Fibroblast of pulmonary artery (primary cell): ENCODE measurements around the gene CHD2.

Experiments
- DNase-seq: peaks from one replicate; pipeline ENCODE4 v3.0.0-alpha.2; 2010; ENCODE audit warnings: low read depth
- H3K4me3 ChIP-seq: replicated peaks from 2 replicates; pipeline ENCODE4 v1.5.1; 2011; ENCODE audit warnings: low read depth, mild to moderate bottlenecking, control low read depth, low read length, moderate library complexity
- TF ChIP-seq, protein P1 (sequence below): IDR thresholded peaks from 2 replicates; pipeline ENCODE4 v1.5.1; 2011; ENCODE audit warnings: mild to moderate bottlenecking, control low read depth, low read length, inconsistent platforms; ENCODE audit errors: missing control alignments

CHD2 gene

DNA sequence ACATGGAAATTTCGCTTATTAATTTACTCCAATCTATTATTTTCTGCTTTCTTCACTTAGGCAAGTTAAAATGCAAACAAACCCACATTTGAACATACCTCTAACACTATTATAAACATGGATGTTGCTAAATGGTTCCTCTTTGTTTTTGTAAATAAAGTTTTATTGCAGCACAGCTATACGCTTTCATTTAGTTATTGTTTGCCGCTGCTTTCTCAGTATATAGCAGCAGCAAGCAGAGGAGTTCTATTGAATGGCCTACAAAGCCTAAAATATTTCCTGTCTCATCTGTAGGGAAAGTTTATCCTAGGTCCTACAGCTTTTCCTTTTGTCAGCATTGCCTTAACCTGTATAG lies 7.9 kb upstream of the CHD2 start:
- TF ChIP-seq, protein P1, sequence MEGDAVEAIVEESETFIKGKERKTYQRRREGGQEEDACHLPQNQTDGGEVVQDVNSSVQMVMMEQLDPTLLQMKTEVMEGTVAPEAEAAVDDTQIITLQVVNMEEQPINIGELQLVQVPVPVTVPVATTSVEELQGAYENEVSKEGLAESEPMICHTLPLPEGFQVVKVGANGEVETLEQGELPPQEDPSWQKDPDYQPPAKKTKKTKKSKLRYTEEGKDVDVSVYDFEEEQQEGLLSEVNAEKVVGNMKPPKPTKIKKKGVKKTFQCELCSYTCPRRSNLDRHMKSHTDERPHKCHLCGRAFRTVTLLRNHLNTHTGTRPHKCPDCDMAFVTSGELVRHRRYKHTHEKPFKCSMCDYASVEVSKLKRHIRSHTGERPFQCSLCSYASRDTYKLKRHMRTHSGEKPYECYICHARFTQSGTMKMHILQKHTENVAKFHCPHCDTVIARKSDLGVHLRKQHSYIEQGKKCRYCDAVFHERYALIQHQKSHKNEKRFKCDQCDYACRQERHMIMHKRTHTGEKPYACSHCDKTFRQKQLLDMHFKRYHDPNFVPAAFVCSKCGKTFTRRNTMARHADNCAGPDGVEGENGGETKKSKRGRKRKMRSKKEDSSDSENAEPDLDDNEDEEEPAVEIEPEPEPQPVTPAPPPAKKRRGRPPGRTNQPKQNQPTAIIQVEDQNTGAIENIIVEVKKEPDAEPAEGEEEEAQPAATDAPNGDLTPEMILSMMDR, result no peak
- no peak overlapping the region for H3K4me3 ChIP-seq
- no peak for DNase-seq

DNA sequence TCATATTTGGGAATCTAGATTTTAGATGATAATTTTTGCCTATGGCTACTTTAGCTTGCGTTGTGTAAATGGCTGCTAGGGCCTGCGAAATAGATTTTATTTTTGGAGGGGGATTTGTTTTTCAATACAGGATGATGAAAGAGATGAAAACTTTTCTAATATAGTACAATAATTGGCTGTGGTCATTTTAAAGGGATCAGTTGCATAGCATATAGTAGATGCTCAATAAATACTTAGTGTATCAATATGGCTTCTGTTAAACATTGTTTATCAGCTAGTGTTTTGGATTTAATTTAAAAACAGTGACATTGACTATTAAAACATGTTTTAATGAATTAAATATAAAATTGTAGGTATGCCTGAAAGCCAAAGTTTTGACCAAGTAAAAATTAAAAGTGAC lies 6.9 kb upstream of the CHD2 start:
- no peak for DNase-seq
- no peak overlapping the region for H3K4me3 ChIP-seq
- TF ChIP-seq, protein P1, result no peak

DNA sequence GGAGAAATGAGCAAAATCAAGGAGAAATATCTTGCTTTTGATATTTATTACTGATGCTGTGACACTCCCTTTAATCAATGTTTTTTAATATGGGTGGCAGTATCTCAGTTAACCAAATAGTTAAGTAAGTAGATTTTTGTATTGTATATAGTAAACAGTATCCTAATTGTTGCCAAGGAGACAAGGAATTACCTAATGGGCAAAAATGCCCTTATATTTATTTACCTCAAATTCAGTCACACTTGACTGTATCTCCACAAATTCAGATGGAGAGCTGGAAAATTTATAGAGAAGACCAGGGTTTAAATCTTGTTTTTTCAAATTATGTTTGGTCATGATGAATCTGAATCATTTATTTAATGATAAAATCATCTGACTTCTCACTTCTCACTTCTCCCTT lies 3.6 kb upstream of the CHD2 start:
- TF ChIP-seq, protein P1, result no peak
- no peak for DNase-seq
- H3K4me3 ChIP-seq, result no peak overlapping the region

DNA sequence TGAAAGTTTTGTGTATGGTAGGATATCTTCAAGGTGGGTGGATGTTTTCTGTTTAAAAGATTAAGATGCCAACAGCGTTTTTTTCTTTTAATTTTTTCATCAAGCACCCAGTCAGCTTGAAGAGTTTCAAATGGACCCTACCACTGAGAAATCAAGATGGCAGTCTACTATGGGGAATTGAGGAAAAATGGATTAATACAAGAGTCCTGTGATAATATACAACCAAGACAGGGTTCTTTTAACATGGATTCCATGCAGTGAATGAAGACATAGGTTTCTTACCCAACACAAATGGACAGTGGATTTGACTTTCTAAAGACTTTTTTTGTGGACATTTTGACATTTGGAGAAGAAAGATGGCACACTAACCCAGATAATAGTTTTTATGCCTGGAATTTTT lies 2.5 kb upstream of the CHD2 start:
- TF ChIP-seq, protein P1, result no peak
- DNase-seq, result no peak
- no peak overlapping the region for H3K4me3 ChIP-seq

DNA sequence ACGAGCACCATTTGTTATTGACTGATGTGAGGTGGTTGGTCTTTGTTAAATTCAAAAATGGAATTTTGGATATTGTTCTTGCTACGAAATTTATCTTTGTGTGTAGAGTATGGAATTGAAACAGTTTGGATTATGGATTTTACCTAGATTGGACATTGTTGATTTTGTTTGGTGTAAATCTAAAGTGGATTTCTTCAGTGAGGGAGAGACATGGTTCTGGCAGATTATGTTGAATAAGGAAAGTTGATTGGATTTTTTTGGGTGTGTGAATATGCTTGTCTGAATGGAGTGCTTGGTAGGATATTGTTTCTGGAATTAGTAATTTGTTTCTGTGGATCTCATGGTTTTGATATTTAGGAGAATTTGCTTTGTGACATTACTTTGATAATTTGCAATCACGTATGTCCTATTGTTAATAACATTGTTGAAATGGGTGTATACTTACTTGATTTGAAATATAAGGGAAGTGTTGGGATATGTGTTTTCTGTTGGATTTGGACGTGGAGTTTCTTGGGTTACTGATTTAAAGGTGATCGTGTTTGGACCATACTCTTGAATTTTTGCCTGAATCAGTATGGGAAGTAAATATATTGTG lies 1.0 kb upstream of the CHD2 start:
- H3K4me3 ChIP-seq, result no peak overlapping the region
- TF ChIP-seq, protein P1, result no peak
- no peak for DNase-seq

DNA sequence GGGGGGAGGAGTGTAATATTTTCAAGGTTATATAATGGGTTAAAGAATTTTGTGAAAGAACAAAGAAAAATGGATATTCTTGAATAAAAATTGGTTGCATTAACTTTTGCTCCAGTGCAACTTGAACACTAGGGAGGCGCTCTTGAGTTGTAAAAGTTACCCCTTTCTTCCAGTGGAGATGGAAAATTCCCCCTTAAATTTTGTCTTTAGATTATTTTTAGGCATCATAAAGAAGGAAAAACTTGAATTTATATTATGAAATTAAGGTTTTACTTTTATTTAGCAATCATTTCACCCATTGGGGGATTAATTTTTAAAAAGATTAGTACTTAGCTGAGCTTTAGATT lies 550 bp upstream of the CHD2 start:
- TF ChIP-seq, protein P1, result peak; percentile 29
- H3K4me3 ChIP-seq, result peak overlapping the region; percentile 82
- no peak for DNase-seq

DNA sequence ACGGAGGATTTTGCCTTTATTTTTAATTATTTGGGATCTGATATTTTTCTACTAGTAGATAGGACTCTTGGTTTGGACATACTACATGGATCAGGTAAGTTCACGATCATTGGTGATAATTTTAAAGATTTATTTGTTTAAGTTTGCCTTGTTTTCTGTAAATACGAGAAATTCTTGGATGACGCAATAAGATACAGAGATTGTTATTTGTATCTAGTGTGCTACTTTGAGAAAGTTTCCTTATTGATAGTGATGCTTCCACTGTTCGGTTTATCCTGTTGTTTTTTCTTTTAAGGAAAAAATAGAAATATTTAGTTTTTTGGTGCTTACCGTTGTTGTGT lies 577 bp downstream of the CHD2 start:
- H3K4me3 ChIP-seq, result peak overlapping the region; percentile 82
- TF ChIP-seq, protein P1, result no peak
- no peak for DNase-seq
